Cardiac muscle cell (in vitro differentiated cells and primary cell): ENCODE results near the gene DMXL2. TPM values are rescaled to one million over a fixed set of nuclear protein-coding genes. Genes with fewer than 3 reads are reported as not detected.

Experiments used
- DNase-seq, 2 donors: peaks; one replicate each; pipeline versions ENCODE4 v3.0.0 to v3.0.0-alpha.2; 2010 to 2017; ENCODE audit warnings: low read depth in 1 of 2, low spot score in 1 of 2
- H3K27ac ChIP-seq: fragments of 200-600 bp; sonication (generic); 2 replicates; pipeline ENCODE4 v1.5.1; 2016
- H3K27me3 ChIP-seq: fragments of 200-600 bp; sonication (generic); 2 replicates; pipeline ENCODE4 v1.6.0; 2016; ENCODE audit warnings: control low read depth
- H3K36me3 ChIP-seq: fragments of 200-600 bp; sonication (generic); 2 replicates; pipeline ENCODE4 v1.5.1; 2016; ENCODE audit warnings: control low read depth
- H3K4me1 ChIP-seq: fragments of 200-600 bp; sonication (generic); 2 replicates; pipeline ENCODE4 v1.8.1; 2017; ENCODE audit warnings: low read depth, mild to moderate bottlenecking, mixed run types
- H3K4me3 ChIP-seq: fragments of 200-600 bp; sonication (generic); 2 replicates; pipeline ENCODE4 v1.5.1; 2016; ENCODE audit warnings: mild to moderate bottlenecking
- H3K9me3 ChIP-seq: fragments of 200-600 bp; sonication (generic); 2 replicates; pipeline ENCODE4 v1.5.1; 2017; ENCODE audit warnings: low read depth, mild to moderate bottlenecking, control low read depth
- polyA plus RNA-seq: library from polyadenylated mRNA; unstranded; fragments of >200 nt; fragmentation: Nextera tagmentation; extraction: Ambion mirVana; gene quantifications from 2 replicates; pipeline ENCODE4 v1.2.1, GENCODE V29; 2016
- total RNA-seq: library from RNA; depleted of rRNA; stranded (reverse); fragments of >200 nt; gene quantifications from 2 replicates; pipeline ENCODE4 v1.2.3, GENCODE V29; 2016
- TF ChIP-seq, protein P1 (sequence below): IDR thresholded peaks from 2 replicates; pipeline ENCODE4 v1.5.1; 2012; ENCODE audit warnings: low read depth, mild to moderate bottlenecking, low read length

Gene DMXL2
- total and polyA plus RNA-seq, 2 experiments from 2014 or later, result 16.3 to 34.0 TPM

DNA sequence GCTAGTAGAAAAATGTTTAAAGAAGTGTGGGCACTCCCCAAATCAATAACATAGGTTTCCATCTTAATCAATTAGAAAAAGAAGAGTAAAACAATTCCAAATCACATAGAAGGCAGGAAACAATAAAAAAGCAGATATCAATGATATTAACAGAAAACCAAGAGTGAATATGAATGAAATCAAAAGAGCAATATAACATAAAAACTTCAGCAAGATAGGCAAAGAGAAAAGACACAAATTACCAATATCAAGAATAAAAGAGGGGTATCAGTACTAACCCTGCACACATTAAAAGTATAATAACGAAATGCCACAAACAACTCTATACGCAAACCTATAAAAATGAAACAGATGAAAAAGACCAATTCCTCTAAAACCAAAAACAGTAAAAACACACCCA is 19.6 kb downstream of the DMXL2 start:
- TF ChIP-seq, protein P1, sequence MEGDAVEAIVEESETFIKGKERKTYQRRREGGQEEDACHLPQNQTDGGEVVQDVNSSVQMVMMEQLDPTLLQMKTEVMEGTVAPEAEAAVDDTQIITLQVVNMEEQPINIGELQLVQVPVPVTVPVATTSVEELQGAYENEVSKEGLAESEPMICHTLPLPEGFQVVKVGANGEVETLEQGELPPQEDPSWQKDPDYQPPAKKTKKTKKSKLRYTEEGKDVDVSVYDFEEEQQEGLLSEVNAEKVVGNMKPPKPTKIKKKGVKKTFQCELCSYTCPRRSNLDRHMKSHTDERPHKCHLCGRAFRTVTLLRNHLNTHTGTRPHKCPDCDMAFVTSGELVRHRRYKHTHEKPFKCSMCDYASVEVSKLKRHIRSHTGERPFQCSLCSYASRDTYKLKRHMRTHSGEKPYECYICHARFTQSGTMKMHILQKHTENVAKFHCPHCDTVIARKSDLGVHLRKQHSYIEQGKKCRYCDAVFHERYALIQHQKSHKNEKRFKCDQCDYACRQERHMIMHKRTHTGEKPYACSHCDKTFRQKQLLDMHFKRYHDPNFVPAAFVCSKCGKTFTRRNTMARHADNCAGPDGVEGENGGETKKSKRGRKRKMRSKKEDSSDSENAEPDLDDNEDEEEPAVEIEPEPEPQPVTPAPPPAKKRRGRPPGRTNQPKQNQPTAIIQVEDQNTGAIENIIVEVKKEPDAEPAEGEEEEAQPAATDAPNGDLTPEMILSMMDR, result no peak
- no peak for DNase-seq

GRCh38 chr15:51602484-51602883 is 20.1 kb downstream of the DMXL2 start:
- TF ChIP-seq, protein P1, result no peak
- Histone ChIP-seq H3K4me1 (no peaks in the 10 kb centered on the region), H3K4me3 (no peak overlapping the region), H3K36me3 (no peaks in the 10 kb centered on the region), H3K27me3 (no peaks in the 10 kb centered on the region), H3K27ac (no peak overlapping the region), H3K9me3 (no peaks in the 10 kb centered on the region)
- DNase-seq, result no peak

More for the DNA sequence above, 19.6 kb downstream of the DMXL2 start:
- H3K36me3 ChIP-seq, result no peaks in the 10 kb centered on the region
- no peaks in the 10 kb centered on the region for H3K9me3 ChIP-seq
- no peak overlapping the region for H3K27ac ChIP-seq
- H3K27me3 ChIP-seq, result no peaks in the 10 kb centered on the region
- peak overlapping the region; percentile 9 for H3K4me3 ChIP-seq
- H3K4me1 ChIP-seq, result no peaks in the 10 kb centered on the region

GRCh38 chr15:51601801-51602200 is 20.8 kb downstream of the DMXL2 start:
- Histone ChIP-seq H3K36me3 (no peaks in the 10 kb centered on the region), H3K9me3 (no peaks in the 10 kb centered on the region), H3K4me1 (no peaks in the 10 kb centered on the region), H3K27me3 (no peaks in the 10 kb centered on the region), H3K27ac (no peak overlapping the region), H3K4me3 (no peak overlapping the region)
- TF ChIP-seq, protein P1, result no peak
- no peak for DNase-seq

GRCh38 chr15:51600114-51600513 is 22.5 kb downstream of the DMXL2 start:
- no peaks in the 10 kb centered on the region for H3K27me3 ChIP-seq
- no peak overlapping the region for H3K27ac ChIP-seq
- no peak for DNase-seq
- no peaks in the 10 kb centered on the region for H3K36me3 ChIP-seq
- no peaks in the 10 kb centered on the region for H3K4me1 ChIP-seq
- no peaks in the 10 kb centered on the region for H3K9me3 ChIP-seq
- TF ChIP-seq, protein P1, result no peak
- no peak overlapping the region for H3K4me3 ChIP-seq

DNA sequence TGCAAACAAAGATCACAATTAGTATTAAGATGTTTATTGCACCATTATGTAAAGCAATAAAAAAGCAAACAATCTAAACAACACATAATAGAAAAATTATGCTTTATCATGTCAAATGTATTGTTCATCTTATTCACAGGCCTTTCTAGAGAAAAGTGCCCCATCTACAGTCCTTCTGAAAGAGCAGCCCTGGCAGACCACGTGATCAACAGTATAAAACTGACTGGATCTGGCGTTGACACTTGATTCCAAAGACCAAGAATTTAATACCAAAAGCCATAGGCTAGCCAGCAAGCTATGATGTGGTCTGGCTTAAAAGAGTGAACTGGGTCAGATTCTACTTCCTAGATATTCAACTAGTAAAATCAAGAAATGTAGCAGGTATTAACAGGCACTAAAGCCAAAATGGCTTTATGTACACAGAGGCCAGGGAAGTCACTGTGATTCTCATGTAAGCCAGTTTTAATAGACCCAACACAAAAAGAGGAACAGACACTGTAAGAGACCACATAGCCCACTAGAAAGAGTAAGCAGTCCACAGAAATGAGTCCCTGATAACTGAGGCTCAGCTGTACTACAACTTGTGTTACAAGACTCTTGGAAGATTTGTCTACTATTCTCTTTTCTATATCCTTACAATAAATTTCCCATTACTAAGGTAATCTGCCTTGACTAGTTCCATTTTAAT is 32.5 kb downstream of the DMXL2 start:
- Histone ChIP-seq H3K4me1 (no peaks in the 10 kb centered on the region), H3K9me3 (no peaks in the 10 kb centered on the region), H3K36me3 (no peaks in the 10 kb centered on the region), H3K27ac (no peak overlapping the region), H3K27me3 (no peaks in the 10 kb centered on the region), H3K4me3 (no peak overlapping the region)
- TF ChIP-seq, protein P1, result no peak
- DNase-seq, result no peak
